Activated CD4-positive, alpha-beta memory T cell treated with anti-CD3 and anti-CD28 coated beads, Interleukin-2, amount 10 ng/mL, durations not matched to agents 7 days and 5 days (primary cell): Measurements from ENCODE around the gene SLC2A1. TPM values are rescaled to one million over a fixed set of nuclear protein-coding genes. Genes with fewer than 3 reads are reported as not detected.

Experiments used
- CTCF ChIA-PET: fragments of 350-600 bp; sonication (Branson Sonifier 250); formaldehyde crosslinking; loops from one replicate; lab custom pipeline; 2021; ENCODE audit warnings: antibody characterized with exemption, inconsistent platforms; lab: Charles Lee
- POLR2A ChIA-PET: fragments of 350-600 bp; sonication (Branson Sonifier 250); formaldehyde crosslinking; loops from one replicate; lab custom pipeline; 2021; ENCODE audit warnings: antibody characterized with exemption; lab: Charles Lee
- DNase-seq: peaks from one replicate; pipeline ENCODE4 v3.0.0-alpha.2; 2020
- H3K27ac Mint-ChIP-seq: one replicate; pipeline ENCODE4 v1.8.0; 2021; ENCODE audit warnings: mild to moderate bottlenecking, mixed read lengths
- H3K27me3 Mint-ChIP-seq: one replicate; pipeline ENCODE4 v1.8.0; 2021; ENCODE audit warnings: mixed read lengths
- H3K36me3 Mint-ChIP-seq: one replicate; pipeline ENCODE4 v1.8.0; 2021; ENCODE audit warnings: low read depth, mixed read lengths
- H3K4me1 Mint-ChIP-seq: one replicate; pipeline ENCODE4 v1.8.0; 2021; ENCODE audit warnings: mixed read lengths
- H3K4me3 Mint-ChIP-seq: one replicate; pipeline ENCODE4 v1.8.0; 2021; ENCODE audit warnings: mild to moderate bottlenecking, mixed read lengths
- H3K9me3 Mint-ChIP-seq: one replicate; pipeline ENCODE4 v1.8.0; 2021; ENCODE audit warnings: mixed read lengths
- total RNA-seq, 2 experiments: library from RNA; stranded (reverse); gene quantifications; one replicate each; pipeline ENCODE4 v1.2.3, GENCODE V29; 2021

Gene SLC2A1
- total RNA-seq, 2 experiments from 2014 or later = 153 TPM

- Mint-ChIP-seq H3K4me1 (peaks cover 42% of the 10 kb centered on the region), H3K27me3 (peaks cover 12% of the 10 kb centered on the region), H3K4me3 (peak overlapping the region; percentile 3), H3K27ac (peak overlapping the region; percentile 0), H3K9me3 (no peaks in the 10 kb centered on the region), H3K36me3 (peaks cover 3% of the 10 kb centered on the region)
- POLR2A ChIA-PET = interaction anchor here (1.2 to 16.5 kb wide), 5 partner anchors 9 to 195 kb away, joined by 3 to 387 read pairs (median 5); partner anchors contain the start of genes C1orf50 and P3H1
- CTCF ChIA-PET = interaction anchor here (1.2 to 6.0 kb wide), 4 partner anchors 11 to 111 kb away, joined by 3 to 30 read pairs (median 4); no protein-coding TSS in a partner anchor
- no peak for DNase-seq
These were observed 4.1 kb upstream of the SLC2A1 start for GRCh38 chr1:42962641-42963377.

GRCh38 chr1:42961312-42962091 lies 2.8 kb upstream of the SLC2A1 start:
- ChIA-PET CTCF (interaction anchor here (0.9 to 6.0 kb wide), 4 partner anchors 24 to 112 kb away, joined by 3 to 30 read pairs (median 4); no protein-coding TSS in a partner anchor), POLR2A (interaction anchor here (1.1 to 16.5 kb wide), 6 partner anchors 8 to 39 kb away, joined by 3 to 387 read pairs (median 4); no protein-coding TSS in a partner anchor)
- DNase-seq = no peak
- H3K27me3 Mint-ChIP-seq = peaks cover 12% of the 10 kb centered on the region
- no peaks in the 10 kb centered on the region for H3K9me3 Mint-ChIP-seq
- peaks cover 14% of the 10 kb centered on the region for H3K36me3 Mint-ChIP-seq
- H3K4me1 Mint-ChIP-seq = peaks cover 41% of the 10 kb centered on the region
- peak overlapping the region; percentile 46 for H3K4me3 Mint-ChIP-seq
- no peak overlapping the region for H3K27ac Mint-ChIP-seq

DNA sequence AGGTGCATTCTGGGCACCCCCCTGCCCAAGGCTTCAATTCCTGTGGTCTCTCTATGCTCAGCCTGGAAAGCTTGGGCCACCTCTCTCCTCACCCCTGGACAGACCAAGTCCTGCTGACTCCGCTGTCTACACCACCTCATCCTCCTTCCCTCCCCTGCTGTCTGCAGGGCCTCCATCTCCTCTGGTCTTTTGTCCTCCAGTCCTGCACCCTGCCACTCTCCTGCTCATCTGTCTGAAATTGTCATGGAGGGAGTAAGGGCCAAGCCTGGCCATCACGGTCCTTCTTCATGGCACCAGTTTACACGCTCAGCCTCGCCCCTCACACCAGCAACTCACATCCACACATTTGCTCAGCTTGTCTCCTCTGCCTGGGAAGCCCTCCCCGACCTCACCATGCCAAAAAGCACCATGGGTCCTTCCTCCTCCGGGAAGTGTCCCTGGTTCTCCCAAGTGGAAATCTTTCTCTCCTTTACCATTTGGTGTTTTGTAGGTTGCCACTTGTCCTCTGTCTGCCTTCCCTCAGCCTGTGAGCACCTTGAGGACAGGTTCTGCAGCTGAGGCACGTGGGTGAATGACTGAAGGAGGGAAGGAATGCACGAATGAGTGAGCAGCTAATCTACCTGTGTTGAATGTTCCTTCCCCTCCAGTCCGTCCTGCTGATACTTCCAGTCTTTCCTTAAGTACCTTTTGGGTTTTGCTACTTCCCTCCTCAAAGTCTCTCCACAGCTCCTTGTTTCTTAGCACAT lies 2.1 kb upstream of the SLC2A1 start:
- Mint-ChIP-seq H3K4me3 (peak overlapping the region; percentile 46), H3K27me3 (peaks cover 12% of the 10 kb centered on the region), H3K36me3 (peaks cover 18% of the 10 kb centered on the region), H3K4me1 (peaks cover 45% of the 10 kb centered on the region), H3K9me3 (no peaks in the 10 kb centered on the region), H3K27ac (peak overlapping the region; percentile 17)
- ChIA-PET POLR2A (interaction anchor here (1.1 to 16.5 kb wide), 5 partner anchors 8 to 38 kb away, joined by 3 to 387 read pairs (median 5); no protein-coding TSS in a partner anchor), CTCF (interaction anchor here (0.9 to 6.0 kb wide), 3 partner anchors 14 to 38 kb away, joined by 3 to 30 read pairs (median 5); no protein-coding TSS in a partner anchor)
- DNase-seq = no peak

DNA sequence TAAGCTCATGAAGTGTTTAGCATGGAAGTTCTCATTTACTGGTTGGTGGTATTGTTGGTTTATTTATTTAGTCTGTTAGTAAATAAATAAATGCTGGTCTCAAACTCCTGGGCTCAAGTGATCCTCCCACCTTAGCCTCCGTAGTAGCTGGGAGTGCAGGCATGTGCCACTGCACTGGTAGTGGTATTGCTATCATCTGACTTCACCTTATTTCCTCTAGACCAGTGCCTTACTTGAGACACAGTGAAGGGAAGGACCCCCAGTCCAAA lies 1.4 kb upstream of the SLC2A1 start:
- Mint-ChIP-seq H3K36me3 (peaks cover 25% of the 10 kb centered on the region), H3K27ac (no peak overlapping the region), H3K9me3 (no peaks in the 10 kb centered on the region), H3K4me1 (peaks cover 52% of the 10 kb centered on the region), H3K4me3 (peak overlapping the region; percentile 48), H3K27me3 (peaks cover 12% of the 10 kb centered on the region)
- CTCF ChIA-PET = interaction anchor here (1.5 to 6.0 kb wide), 2 partner anchors 14 to 37 kb away, joined by 5 to 30 read pairs; no protein-coding TSS in a partner anchor
- POLR2A ChIA-PET = interaction anchor here (1.1 to 16.5 kb wide), 5 partner anchors 18 to 193 kb away, joined by 3 to 387 read pairs (median 6); partner anchors contain the start of genes C1orf50, P3H1 and ZNF691
- no peak for DNase-seq

- Mint-ChIP-seq H3K27ac (peak overlapping the region; percentile 94), H3K36me3 (peaks cover 40% of the 10 kb centered on the region), H3K27me3 (peaks cover 10% of the 10 kb centered on the region), H3K4me3 (peak overlapping the region; percentile 89), H3K4me1 (peaks cover 63% of the 10 kb centered on the region), H3K9me3 (no peaks in the 10 kb centered on the region)
- DNase-seq = peak; percentile 70
- ChIA-PET CTCF (interaction anchor here (1.3 to 1.6 kb wide), 3 partner anchors 20 to 116 kb away, joined by 5 to 7 read pairs (median 7); no protein-coding TSS in a partner anchor), POLR2A (interaction anchor here (0.6 to 16.5 kb wide), 6 partner anchors 8 to 191 kb away, joined by 3 to 387 read pairs (median 38); partner anchors contain the start of genes C1orf50 and P3H1)
These were observed 684 bp downstream of the SLC2A1 start for GRCh38 chr1:42957880-42958487.

GRCh38 chr1:42957229-42957879 lies 1.3 kb downstream of the SLC2A1 start:
- Mint-ChIP-seq H3K27ac (peak overlapping the region; percentile 94), H3K4me1 (peaks cover 64% of the 10 kb centered on the region), H3K27me3 (peaks cover 10% of the 10 kb centered on the region), H3K4me3 (peak overlapping the region; percentile 89), H3K36me3 (peaks cover 45% of the 10 kb centered on the region), H3K9me3 (no peaks in the 10 kb centered on the region)
- CTCF ChIA-PET = interaction anchor here (0.8 to 3.7 kb wide), 7 partner anchors 12 to 117 kb away, joined by 3 to 12 read pairs (median 5); no protein-coding TSS in a partner anchor
- DNase-seq = no peak
- POLR2A ChIA-PET = interaction anchor here (0.6 to 16.5 kb wide), 9 partner anchors 9 to 274 kb away, joined by 3 to 387 read pairs (median 4); partner anchors contain the start of genes C1orf50, CFAP57, EBNA1BP2 and P3H1

DNA sequence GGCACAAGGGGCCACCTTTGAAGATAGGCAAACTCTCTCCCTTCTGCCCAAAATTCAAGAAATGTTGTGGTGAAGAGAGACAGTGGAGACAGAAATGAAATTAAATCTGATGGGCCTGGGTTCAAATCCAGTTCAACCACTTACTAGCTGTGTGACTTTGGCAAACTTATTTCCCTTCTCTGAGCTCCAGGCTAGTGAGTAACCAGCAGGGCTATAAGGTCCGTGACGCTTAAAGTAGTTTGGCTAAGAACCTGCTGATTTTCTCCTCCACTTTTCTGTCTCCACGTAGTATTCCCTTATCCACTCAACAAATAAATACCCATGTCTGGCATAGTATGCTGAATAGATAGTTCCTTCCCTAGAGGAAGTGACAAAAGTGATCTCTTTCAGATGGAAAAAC lies 1.9 kb downstream of the SLC2A1 start:
- H3K36me3 Mint-ChIP-seq = peaks cover 51% of the 10 kb centered on the region
- H3K27me3 Mint-ChIP-seq = peaks cover 10% of the 10 kb centered on the region
- H3K27ac Mint-ChIP-seq = peak overlapping the region; percentile 94
- H3K4me1 Mint-ChIP-seq = peaks cover 68% of the 10 kb centered on the region
- ChIA-PET CTCF (interaction anchor here (0.8 to 3.7 kb wide), 7 partner anchors 12 to 117 kb away, joined by 3 to 12 read pairs (median 5); no protein-coding TSS in a partner anchor), POLR2A (interaction anchor here (0.7 to 16.5 kb wide), 8 partner anchors 14 to 273 kb away, joined by 3 to 387 read pairs (median 4); partner anchors contain the start of genes C1orf50, CFAP57, EBNA1BP2 and P3H1)
- H3K9me3 Mint-ChIP-seq = no peaks in the 10 kb centered on the region
- DNase-seq = no peak
- H3K4me3 Mint-ChIP-seq = peak overlapping the region; percentile 89

GRCh38 chr1:42955311-42956063 lies 3.2 kb downstream of the SLC2A1 start:
- Mint-ChIP-seq H3K9me3 (no peaks in the 10 kb centered on the region), H3K36me3 (peaks cover 61% of the 10 kb centered on the region)
- DNase-seq = no peak

GRCh38 chr1:42953182-42954180 lies 5.2 kb downstream of the SLC2A1 start:
- CTCF ChIA-PET = interaction anchor here (0.6 to 5.1 kb wide), 8 partner anchors 10 to 121 kb away, joined by 3 to 24 read pairs (median 11); no protein-coding TSS in a partner anchor
- POLR2A ChIA-PET = interaction anchor here (0.6 to 16.5 kb wide), 10 partner anchors 8 to 186 kb away, joined by 3 to 387 read pairs (median 4); partner anchors contain the start of genes C1orf50 and P3H1
- Mint-ChIP-seq H3K36me3 (peaks cover 69% of the 10 kb centered on the region), H3K27me3 (no peaks in the 10 kb centered on the region), H3K27ac (peak overlapping the region; percentile 87), H3K4me1 (peaks cover 76% of the 10 kb centered on the region), H3K4me3 (peak overlapping the region; percentile 40), H3K9me3 (no peaks in the 10 kb centered on the region)
- DNase-seq = no peak

More at GRCh38 chr1:42955311-42956063, 3.2 kb downstream of the SLC2A1 start:
- ChIA-PET POLR2A (interaction anchor here (0.9 to 16.5 kb wide), 5 partner anchors 13 to 31 kb away, joined by 3 to 387 read pairs (median 71); no protein-coding TSS in a partner anchor), CTCF (interaction anchor here (0.9 to 5.1 kb wide), 5 partner anchors 17 to 118 kb away, joined by 4 to 24 read pairs (median 8); no protein-coding TSS in a partner anchor)
- Mint-ChIP-seq H3K27ac (peak overlapping the region; percentile 87), H3K27me3 (no peaks in the 10 kb centered on the region), H3K4me3 (peak overlapping the region; percentile 89), H3K4me1 (peaks cover 70% of the 10 kb centered on the region)
